Mammary epithelial cell (primary cell): Measurements from ENCODE around the gene MRPL40.

ENCODE experiments used
- CTCF ChIP-seq, 2 donors: IDR thresholded peaks in 1 of 2; conservative IDR thresholded peaks in 1 of 2; 2 replicates each; pipeline ENCODE4 v1.5.1; 2011 to 2012; ENCODE audit warnings: inconsistent platforms in 2 of 2, low read length in 2 of 2, mild to moderate bottlenecking in 2 of 2, control low read depth in 1 of 2, low read depth in 1 of 2; ENCODE audit not compliant: insufficient read depth in 1 of 2; ENCODE audit errors: extremely low read depth in 1 of 2
- EZH2 ChIP-seq: IDR thresholded peaks from 2 replicates; pipeline ENCODE4 v1.6.1; 2012; ENCODE audit warnings: low read length, inconsistent platforms, borderline replicate concordance

- TF ChIP-seq CTCF (conservative IDR thresholded peaks at IDR 0.05 in 1 of 2, IDR thresholded peaks at IDR 0.05 in 1 of 2; ENCODE audit: extremely low read depth in 1 of 2, insufficient read depth in 1 of 2, low read depth in 1 of 2, low read length in 2 of 2) (no peak), EZH2 (no peak)
These were observed 27.7 kb downstream of the MRPL40 start for GRCh38 chr22:19460036-19460435.
